GM21529 (cell line): ENCODE measurements around the gene SYVN1.
"Not testable (repeated sequence)": the region's sequence is repeated elsewhere in the genome, so short reads cannot be mapped to it uniquely, and the experiment has no call there.

ENCODE experiments used
- ATAC-seq: cut with Tn5 transposase; IDR thresholded peaks from one replicate; pipeline ENCODE4 v1.9.1; 2021; ENCODE audit not compliant: unreplicated experiment

Gene SYVN1

DNA sequence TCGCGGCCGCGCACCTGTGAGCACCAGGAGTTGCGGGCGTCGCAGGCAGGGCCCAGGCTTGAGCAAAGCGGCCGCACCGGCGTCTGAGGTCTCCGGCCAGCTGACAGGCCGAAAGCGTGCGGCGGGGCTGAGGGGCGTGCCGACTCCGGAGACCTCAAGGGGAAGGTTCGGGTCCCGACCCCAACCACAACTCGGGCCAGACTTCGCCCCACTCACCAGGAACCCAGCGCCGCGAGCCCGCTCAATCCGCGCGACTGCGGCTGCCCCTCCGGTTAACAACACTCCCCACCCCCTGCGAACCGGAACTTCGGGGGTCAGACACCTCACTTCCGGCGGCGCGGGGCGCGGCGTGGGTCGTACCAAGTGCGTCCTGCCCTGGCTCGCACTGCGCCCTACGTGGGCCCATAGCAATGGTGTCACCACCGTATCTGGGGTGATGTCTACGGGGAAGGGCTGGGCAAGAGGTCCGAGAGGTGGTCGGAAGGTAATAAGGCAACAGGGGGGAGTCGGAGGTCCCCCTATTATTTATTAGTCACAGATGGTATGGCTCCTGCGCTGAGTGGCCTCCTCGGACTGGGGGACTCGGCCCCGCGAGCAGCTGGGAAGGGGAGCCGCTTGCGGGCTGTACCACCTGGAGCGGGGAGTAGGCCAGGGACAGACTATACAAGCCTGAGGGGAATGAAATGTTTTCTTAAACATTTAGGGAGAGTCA, at the start of gene SYVN1:
Gene SYVN1 (minus strand): TSS at position 280 of the 712 bp plus-strand sequence. CDS start 918 bp downstream, outside the sequence.
- peak; percentile 49 for ATAC-seq

DNA sequence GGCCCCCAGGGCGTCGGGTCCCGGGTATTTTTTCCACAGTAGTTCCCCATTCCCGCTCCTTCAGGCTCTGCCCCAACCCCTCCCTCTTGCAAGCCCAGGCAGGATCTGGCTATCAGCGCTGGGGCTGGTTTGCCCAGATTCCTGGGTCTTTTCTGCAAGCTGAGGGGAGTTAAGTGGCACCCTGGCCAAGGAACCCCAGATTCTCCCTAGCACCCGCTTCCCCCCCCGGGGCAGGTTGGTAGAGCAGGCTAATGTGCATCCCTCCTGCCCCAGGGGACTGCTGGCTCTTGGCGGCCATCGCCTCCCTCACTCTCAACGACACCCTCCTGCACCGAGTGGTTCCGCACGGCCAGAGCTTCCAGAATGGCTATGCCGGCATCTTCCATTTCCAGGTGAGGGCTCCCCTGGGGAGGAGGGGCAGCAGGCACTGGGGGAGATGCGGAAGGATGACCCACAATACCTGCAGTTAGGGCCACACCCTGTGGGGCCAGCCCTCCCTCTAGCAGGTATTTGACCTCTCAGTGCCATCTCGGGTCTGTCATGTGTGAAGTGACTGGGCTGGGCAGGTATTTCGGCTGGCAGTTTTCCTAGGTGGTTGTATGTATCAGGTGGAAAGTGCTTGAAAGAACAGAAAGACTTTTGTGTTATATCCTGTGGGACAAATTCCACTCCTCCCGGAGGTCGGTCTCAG, 49.0 kb upstream of the SYVN1 start:
- no peak for ATAC-seq

DNA sequence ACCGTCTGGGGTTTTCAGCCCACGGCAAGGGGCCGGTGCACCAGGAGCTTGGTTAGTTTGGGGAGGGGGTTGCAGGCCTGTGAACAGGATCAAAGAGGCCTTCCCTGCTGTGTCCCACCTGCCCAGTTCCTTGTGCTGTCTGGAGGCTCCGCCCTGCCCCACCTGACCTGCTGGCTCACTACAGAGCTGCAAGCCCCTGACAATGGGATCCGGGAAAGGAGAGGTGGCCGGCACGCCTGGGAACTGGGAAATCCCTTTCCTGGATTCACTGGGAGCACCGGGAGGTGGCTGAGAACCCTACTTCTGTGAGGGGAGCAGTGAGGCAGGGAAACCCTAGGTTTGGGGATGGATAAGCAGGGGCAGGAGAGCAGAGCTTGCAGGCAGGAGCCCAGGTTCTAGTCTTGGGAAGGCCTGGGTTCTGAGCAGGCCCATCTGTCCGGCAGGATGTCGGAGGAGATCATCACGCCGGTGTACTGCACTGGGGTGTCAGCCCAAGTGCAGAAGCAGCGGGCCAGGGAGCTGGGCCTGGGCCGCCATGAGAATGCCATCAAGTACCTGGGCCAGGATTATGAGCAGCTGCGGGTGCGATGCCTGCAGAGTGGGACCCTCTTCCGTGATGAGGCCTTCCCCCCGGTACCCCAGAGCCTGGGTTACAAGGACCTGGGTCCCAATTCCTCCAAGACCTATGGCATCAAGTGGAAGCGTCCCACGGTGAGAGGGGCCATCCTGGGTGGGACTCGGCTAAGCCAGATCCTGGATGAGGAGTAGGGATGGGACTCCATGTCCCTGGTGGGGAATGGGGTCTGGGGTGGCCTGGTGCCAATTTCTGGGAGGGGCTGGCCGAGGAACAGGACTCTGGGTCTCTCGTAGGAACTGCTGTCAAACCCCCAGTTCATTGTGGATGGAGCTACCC, 48.2 kb upstream of the SYVN1 start:
- peak; percentile 24 for ATAC-seq

DNA sequence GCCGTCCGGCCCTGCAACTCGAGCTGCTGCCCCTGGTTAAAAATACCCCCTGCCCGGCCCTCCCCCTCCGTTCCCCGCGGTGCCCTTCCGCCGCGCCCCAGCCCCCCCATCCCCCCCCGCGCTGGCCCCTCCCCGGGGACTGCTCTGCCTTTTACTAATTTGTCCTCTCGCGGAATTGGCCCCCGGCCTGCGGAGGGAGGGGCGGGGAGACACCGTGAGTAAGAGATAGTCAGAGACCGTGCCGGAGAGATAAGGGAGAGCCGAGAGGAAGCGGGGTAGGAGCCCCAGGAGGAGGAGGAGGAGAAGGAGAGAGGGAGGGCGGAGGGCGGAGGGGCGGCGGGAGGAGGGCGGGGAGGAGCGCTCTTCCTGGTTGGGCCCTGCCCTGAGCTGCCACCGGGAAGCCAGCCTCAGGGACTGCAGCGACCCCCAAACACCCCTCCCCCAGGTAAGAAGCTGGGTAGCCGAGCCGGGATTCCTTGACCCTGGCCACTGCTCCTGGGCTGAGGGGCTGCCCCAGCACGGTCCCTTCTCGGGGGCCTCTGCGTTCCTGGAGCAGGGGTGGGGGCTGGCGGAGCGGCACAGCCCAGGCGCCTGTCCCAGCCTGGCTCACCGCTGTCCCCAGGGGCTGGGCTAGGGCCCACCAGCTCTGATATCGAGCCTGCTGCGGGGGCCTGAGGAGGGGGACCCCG, 47.4 kb upstream of the SYVN1 start, which contains the start of gene CAPN1:
Gene CAPN1 (plus strand): TSS at position 360 of the 689 bp plus-strand sequence. CDS start 774 bp downstream, outside the sequence.
- peak; percentile 50 for ATAC-seq

DNA sequence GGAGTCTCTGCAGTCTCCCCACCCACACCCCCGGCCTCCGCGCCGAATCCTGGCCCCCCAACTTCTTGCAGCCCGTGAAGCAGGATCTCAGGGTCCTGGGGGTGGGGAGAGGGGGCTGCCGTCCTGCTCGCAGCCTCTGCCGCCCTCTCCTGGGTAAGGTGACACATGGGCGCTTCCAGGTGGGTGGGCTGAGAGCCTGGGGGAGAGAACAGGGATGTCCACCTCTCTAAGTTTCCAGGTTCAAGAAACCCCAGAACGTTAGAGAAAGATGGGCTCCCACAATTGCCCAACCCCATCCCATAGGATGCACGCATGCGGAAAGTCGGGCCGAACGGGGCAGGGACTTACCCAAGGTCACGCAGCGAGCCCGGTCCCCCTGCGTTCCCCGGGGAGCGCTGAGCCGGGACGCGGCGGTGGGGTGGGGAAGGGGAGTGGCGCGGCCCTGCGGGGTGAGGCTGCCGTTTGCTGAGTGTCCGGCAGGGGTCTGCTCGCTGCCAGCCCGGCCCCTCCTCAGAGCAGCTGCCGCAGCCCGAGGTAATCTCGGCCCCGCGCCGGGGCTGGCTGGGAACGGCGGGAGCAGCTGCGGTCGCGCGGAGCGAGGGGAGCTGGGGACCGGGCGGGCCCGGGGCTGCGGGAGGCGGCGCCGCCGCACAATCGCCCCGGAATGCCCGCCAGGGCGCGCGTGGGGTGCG, 46.7 kb upstream of the SYVN1 start:
- ATAC-seq, result peak; percentile 61

DNA sequence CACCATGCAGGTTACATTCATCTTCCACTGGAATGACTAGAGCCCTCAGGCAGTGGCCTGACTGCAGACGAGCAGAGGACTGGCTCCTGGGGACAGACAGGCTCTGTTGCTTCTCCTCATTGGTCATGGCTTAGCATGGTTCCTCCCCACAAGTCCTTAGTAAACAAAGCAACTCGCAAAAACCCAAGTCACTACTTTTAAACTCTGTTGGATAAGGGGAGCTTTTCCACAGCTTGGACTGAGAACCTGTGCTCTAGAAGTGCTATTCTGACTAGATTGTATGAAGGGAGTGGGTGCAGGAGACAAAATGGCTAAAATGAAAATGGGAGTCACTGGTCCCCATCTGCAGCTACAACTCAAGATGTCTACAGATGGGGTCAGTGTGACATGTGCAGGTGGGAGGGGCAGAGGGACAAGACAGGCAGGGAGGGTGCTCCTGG, 40.3 kb upstream of the SYVN1 start:
- not testable (repeated sequence) for ATAC-seq

DNA sequence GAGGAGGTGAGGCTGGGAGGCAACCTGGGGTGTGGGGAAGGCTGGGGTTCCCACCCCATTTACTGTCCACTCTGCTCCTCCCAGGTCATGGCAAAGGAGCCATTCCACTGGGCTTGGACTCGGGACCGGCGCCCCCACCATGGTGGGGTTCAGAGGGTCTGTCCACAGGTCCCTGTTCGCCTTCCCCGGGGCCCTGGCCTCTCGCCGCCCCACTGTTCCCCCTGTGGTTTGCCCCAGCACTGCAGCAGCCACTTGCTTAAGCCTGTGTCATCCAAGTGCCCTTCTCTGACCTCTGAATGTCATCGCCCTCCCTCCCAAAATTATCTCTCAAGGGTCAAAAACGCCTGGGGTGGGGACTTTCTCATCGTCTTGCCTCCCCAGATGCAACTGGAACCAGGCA, 38.3 kb upstream of the SYVN1 start:
- ATAC-seq, result no peak

DNA sequence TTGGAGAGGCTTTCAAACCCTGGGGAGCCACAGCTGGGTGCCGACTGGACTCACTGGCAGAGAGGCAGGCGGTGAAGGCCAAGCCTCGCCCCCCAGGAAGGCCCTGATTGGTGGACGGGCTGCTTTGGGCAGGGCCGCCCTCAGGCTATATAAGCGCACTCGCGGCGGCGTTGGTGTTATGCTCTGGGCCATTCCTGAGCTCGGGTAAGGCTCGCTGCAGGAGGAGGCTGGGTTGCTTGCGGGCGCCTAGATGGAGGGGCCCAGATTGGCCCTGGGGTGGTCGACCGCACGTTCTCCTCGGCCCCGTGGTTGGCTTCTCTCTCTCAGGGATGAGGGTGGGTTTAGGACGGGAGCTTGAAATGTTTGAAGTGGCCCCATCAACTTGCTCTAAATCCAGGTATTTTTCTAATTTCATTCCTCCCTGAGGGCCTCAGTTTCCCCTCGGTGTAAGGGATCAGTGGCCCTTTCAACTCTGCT, 35.8 kb upstream of the SYVN1 start, which contains the start of gene SPDYC:
Gene SPDYC (plus strand): TSS at position 176 of the 477 bp plus-strand sequence. CDS start 1,125 bp downstream, outside the sequence.
- no peak for ATAC-seq

DNA sequence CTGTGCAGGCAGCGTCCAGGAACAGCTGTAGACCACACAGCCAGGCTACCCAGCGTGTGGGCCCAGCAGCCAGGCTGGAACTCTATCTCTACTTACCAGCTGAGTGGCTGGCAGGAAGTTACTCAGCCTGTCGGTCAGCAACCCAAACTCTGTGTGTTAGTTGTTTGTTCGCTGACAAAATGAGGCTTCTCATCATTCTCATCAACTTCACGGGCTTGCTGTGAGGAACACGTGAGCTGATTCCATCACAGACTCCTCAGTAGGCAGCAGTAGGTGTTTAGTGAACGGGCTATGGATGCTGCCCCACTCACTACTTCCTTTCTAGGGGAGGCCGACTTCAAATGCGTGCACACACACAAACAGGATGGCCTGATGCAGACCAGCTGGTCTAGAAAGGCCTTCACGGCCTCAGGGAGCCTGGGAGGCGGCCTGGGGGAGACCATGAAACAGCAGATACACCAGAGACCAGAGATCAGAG, 34.9 kb upstream of the SYVN1 start:
- ATAC-seq, result no peak

DNA sequence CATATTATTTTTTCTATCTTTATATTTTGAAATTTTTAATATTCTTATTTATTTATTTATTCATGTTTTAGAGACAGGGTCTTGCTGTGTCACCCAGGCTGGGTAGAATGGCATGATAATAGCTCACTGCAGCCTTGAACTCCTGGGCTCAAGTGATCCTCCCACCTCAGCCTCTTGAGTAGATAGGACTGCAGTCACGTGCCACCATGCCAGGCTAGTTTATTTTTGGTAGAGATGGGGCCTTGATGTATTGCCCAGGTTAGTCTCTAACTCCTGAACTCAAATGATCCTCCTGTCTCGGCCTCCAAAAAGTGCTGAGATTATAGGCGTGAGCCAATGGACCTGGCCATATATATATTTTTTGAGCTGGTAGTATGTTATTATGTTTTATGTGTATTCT, 33.3 kb upstream of the SYVN1 start:
- ATAC-seq, result no peak

DNA sequence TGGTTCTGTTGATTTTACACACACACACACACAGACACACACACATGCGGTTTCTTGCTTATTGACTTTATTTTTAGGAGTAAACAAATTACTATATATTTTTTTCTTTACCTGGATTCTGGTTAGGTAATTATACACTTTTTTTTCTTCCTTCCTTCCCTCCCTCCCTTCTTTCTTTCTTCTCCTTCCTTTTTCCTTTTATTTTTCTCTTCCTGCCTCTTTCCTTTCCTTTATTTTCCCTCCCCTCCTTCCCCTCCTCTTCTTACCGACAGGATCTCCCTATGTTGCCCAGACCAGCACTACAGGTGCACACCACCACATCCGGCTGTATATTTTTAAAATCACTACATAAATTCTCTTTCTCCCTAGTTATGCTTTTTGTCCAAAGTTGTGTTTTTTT, 32.6 kb upstream of the SYVN1 start:
- no peak for ATAC-seq

DNA sequence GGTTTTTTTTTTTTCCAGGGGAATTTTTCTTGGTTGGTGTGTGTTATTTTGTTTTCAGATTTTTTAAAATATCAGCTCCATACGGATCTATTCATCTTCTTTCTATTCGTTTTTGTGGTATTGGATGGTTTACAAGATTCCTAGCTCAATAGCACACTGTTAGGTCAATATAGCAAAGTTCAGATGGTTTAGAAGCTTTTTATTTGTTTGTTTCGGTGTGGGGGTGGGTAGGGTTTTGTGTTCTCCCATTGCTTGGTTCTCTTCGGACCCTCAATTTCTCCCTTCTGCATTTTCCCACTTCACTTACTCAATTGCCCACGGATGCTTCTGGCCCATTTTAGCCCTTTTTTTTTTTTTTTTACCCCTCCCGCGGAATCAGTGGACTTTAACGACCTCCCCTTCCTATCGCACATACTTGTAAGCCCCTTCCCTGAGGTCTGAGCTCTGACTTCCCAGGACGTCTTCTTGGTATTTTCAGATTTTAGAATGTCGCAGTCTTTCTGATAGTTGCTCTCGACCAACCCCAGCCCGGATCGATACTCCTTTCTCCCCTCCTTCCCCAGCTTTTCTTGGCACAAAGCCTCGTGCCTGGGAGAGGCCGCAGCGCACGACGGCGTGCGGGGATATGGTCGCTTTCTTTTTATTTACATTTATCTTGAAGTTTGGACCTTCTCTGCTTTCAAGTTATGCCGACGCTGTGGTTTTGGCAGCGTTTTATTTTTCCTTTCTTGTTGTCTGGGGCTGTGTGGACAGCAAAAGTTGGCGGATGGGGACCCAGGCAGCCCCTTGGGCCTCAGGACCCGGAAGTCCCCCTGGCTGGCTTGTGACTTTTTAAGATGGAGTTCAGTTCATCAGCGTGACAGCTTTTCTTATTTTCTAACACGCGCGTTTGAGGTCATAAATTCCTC, 31.3 kb upstream of the SYVN1 start:
- ATAC-seq, result no peak

DNA sequence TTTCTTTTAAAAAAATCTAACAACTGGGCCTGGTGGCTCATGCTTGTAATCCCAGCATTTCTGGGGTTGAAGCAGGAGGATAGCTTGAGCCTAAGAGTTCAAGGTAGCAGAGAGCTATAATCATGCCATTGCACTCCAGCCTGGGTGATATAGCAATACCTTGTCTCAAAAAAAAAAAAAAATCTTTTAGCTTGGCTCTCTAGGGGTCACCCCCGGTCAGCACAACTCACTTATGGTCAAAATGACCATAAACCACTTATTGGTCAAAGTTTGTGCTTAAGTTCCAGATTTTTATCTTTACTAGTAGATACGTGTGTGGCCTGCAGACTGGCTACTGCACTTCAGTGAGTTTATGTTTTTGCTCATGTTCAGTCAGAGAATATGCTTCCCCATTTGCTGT, 29.4 kb upstream of the SYVN1 start:
- no peak for ATAC-seq

DNA sequence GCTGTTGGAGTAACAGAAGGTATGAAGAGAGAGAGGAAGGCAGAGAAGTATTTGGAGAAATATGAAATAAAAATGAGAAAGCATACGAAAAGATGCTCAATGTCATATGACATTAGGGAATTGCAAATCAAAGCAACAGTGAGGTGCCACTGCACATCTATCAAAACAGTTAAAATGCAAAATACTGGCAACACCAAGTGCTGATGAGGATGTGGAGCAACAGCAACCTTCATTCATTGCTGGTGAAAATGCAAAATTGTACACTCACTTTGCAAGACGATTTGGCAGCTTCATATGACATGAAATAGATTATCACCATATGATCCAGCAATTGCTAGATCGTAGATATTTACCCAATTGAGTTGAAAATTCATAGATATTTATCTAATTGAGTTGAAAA, 26.3 kb upstream of the SYVN1 start:
- ATAC-seq, result no peak

DNA sequence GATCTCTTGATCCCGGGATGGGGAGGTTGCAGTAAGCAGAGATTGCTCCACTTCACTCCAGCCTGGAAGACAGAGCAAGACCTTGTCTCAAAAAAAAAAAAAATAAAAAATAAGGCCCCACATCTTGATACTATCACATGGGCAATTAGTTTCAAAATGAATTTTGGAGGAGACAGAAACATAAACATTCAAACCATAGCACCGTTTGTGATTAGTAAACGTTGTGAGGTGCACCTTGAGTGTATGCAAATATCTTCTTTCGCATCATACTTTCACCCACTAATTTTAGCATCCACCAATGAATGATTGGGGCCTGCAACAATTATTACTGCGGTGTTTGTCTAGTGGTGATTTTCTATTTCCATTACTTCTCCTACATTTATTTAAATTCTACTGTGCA, 24.7 kb upstream of the SYVN1 start:
- ATAC-seq, result peak; percentile 81

DNA sequence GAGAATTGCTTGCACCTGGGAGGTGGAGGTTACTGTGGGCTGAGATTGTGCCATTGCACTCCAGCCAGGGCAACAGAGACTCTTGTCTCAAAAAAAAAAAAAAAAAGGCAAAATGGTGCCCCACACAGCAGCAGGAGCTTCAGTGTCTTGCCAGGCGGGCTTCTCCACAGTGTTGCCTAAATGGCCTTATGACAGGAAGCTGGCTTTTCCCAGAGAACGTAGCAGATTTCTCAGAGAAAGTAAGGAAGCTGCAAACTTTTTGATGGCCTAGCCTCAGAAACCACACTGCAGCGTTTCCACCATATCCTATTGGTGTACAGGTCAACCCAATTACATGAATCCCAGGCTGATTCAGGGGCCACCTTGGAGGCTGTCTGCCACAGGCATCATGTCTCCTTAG, 23.0 kb upstream of the SYVN1 start:
- ATAC-seq, result no peak

DNA sequence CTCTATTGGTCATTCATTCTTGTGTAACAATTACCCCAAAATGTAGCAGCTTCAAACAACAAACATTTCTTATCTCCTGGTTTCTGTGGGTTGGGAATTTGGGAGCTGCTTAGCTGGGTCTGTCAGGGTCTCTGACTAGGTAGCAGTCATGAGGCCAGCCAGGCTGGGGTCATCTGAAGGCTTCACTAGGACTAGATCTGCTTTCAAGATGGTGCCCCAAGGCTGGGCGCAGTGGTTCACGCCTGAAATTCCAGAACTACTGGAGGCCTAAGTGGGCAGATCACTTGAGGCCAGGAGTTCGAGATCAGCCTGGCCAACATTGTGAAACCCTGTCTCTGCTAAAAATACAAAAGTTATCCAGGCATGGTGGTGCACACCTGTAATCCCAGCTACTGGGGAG, 22.6 kb upstream of the SYVN1 start:
- ATAC-seq, result no peak

DNA sequence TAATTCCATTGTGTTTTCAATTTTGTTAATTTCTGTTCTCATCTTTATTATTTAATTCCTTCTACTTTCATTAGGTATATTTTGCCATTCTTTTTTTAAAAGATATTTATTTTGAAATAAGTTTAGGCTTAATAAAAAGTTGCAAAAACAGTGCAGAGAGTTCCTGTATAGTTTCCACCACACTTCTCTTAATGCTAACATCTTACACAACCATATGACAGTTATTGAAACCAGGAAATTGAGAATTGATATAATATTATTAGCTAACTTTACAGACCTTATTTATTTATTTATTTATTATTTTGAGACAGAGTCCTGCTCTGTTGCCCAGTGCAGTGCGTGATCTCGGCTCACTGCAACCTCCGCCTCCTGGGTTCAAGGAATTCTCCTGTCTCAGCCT, 21.9 kb upstream of the SYVN1 start:
- no peak for ATAC-seq

DNA sequence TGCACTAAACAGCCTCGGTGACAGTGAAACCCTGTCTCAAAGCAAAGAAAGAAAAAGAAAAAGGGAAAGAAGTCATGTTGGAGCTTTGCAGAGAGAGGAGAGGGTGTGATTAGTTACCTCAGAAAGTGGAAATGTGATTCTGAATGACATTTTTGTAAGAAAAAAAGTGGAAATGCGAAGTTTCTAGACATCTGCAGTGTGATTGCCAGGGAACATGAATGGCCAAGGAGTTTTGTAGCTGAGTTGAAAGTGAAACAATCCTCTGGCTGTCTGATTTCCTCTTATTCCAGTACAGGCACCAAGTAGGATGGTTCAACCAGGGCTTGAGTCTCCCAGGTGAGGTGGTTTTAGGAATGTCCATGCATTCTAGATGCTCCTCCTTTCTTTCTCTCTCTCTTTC, 17.8 kb upstream of the SYVN1 start:
- no peak for ATAC-seq
